A549 (cell line): ENCODE results near the gene HMG20B. TPM values are rescaled to one million over a fixed set of nuclear protein-coding genes. Genes with fewer than 3 reads are reported as not detected.
A peak's percentile ranks its signal among the peaks of the same experiment; 100 is the strongest.

Experiments
- ATAC-seq, 2 experiments: fragments of 200-7000 bp in 1 of 2; fragments of >200 bp in 1 of 2; cut with Nextera tagmentation in 1 of 2; cut with Tn5 transposase in 1 of 2; 3 replicates each; pipeline versions ENCODE4 v1.8.0 to v1.9.1; 2018 to 2020; ENCODE audit warnings: mild to moderate bottlenecking in 1 of 2, moderate library complexity in 1 of 2
- CTCF ChIA-PET: fragments of 300-600 bp; sonication (Branson Sonifier 250); formaldehyde crosslinking; extraction: SDS; loops from one replicate; lab custom pipeline; 2021; ENCODE audit warnings: antibody characterized with exemption, inconsistent platforms; lab: Yijun Ruan, JAX
- POLR2A ChIA-PET: fragments of 350-600 bp; formaldehyde crosslinking; extraction: SDS; loops from one replicate; lab custom pipeline; 2021; ENCODE audit warnings: antibody characterized with exemption, inconsistent platforms; lab: Yijun Ruan, JAX
- DNase-seq, 2 experiments: peaks; one replicate each; pipeline versions ENCODE4 v3.0.0 to v3.0.0-alpha.2; 2011 to 2016; ENCODE audit warnings: low read depth in 1 of 2, low spot score in 1 of 2
- FAIRE-seq: peaks from 2 replicates; lab custom pipeline; 2011; peaks lifted over from hg19 to GRCh38; lab: Jason Lieb, UNC
- H3K27ac ChIP-seq, 2 experiments: fragments of >200 bp; sonication (Bioruptor Twin); formaldehyde crosslinking; 3 replicates each; pipeline ENCODE4 v1.5.1; 2016 to 2017
- H3K4me1 ChIP-seq: fragments of >200 bp; sonication (Bioruptor Twin); formaldehyde crosslinking; 3 replicates; pipeline ENCODE4 v1.6.1; 2016
- H3K4me2 ChIP-seq: fragments of >200 bp; sonication (Bioruptor Twin); formaldehyde crosslinking; 3 replicates; pipeline ENCODE4 v1.6.1; 2016
- H3K4me3 ChIP-seq: fragments of >200 bp; sonication (Bioruptor Twin); formaldehyde crosslinking; 3 replicates; pipeline ENCODE4 v1.5.1; 2016
- H3K9me3 ChIP-seq: fragments of >200 bp; sonication (Bioruptor Twin); formaldehyde crosslinking; 3 replicates; pipeline ENCODE4 v1.6.1; 2016
- ATOH8 ChIP-seq: fragments of 250-450 bp; sonication (Bioruptor Pico); IDR thresholded peaks from 2 replicates; pipeline ENCODE4 v1.5.0; 2020; ENCODE audit warnings: low read depth, mild to moderate bottlenecking, moderate library complexity
- CBX2 ChIP-seq: fragments of 200-600 bp; sonication (generic); IDR thresholded peaks from 2 replicates; pipeline ENCODE4 v1.6.1; 2016; ENCODE audit warnings: low read depth, mild to moderate bottlenecking, borderline replicate concordance
- CEBPB ChIP-seq, 2 experiments: fragments of >200 bp in 1 of 2; sonication (Bioruptor Twin) in 1 of 2; formaldehyde crosslinking in 1 of 2; IDR thresholded peaks; 2 replicates each; pipeline ENCODE4 v1.6.1; 2012 to 2016
- E2F6 ChIP-seq: IDR thresholded peaks from 2 replicates; pipeline ENCODE4 v1.6.1; 2012; ENCODE audit warnings: low read depth, borderline replicate concordance
- EHF ChIP-seq: fragments of 250-450 bp; sonication (Bioruptor Pico); IDR thresholded peaks from 2 replicates; pipeline ENCODE4 v1.5.0; 2020; ENCODE audit warnings: mild to moderate bottlenecking
- FOSL2 ChIP-seq, 2 experiments: fragments of 450-650 bp in 1 of 2; fragments of >200 bp in 1 of 2; sonication (Bioruptor Twin) in 1 of 2; formaldehyde crosslinking; IDR thresholded peaks; 2 replicates each; pipeline versions ENCODE4 v1.5.0 to v1.6.1; 2016 to 2020; ENCODE audit warnings: mild to moderate bottlenecking in 1 of 2, moderate library complexity in 1 of 2
- HDAC2 ChIP-seq: fragments of 200-600 bp; sonication (generic); IDR thresholded peaks from 2 replicates; pipeline ENCODE4 v1.6.1; 2016
- JUNB ChIP-seq: fragments of >200 bp; sonication (Bioruptor Twin); formaldehyde crosslinking; IDR thresholded peaks from 2 replicates; pipeline ENCODE4 v1.6.1; 2016
- MAFK ChIP-seq: fragments of 450-650 bp; IDR thresholded peaks from 2 replicates; pipeline ENCODE4 v1.6.1; 2014; ENCODE audit not compliant: partially characterized antibody
- MYC ChIP-seq: IDR thresholded peaks from 2 replicates; pipeline ENCODE4 v1.6.1; 2012; ENCODE audit warnings: mild to moderate bottlenecking, inconsistent platforms, low read length, improper control_type of control experiment, borderline replicate concordance
- NPAS2 ChIP-seq: fragments of 250-450 bp; sonication (Bioruptor Pico); IDR thresholded peaks from 2 replicates; pipeline ENCODE4 v1.8.0; 2022; ENCODE audit warnings: mild to moderate bottlenecking, moderate library complexity, borderline replicate concordance
- NR3C1 ChIP-seq: fragments of >200 bp; sonication (Bioruptor Twin); formaldehyde crosslinking; IDR thresholded peaks from 3 replicates; pipeline ENCODE4 v1.6.1; 2017
- PHF8 ChIP-seq: fragments of 200-600 bp; sonication (generic); IDR thresholded peaks from 2 replicates; pipeline ENCODE4 v1.6.1; 2016; ENCODE audit warnings: low read depth, mild to moderate bottlenecking, antibody characterized with exemption, moderate library complexity, borderline replicate concordance
- POLR2AphosphoS2 ChIP-seq: conservative IDR thresholded peaks from 2 replicates; pipeline ENCODE4 v1.6.1; 2012; ENCODE audit warnings: low read length, improper control_type of control experiment, inconsistent platforms
- RARB ChIP-seq: fragments of 250-450 bp; sonication (Bioruptor Pico); IDR thresholded peaks from 2 replicates; pipeline ENCODE4 v1.8.0; 2021; ENCODE audit warnings: mild to moderate bottlenecking, moderate library complexity
- RCOR1 ChIP-seq: fragments of 150-350 bp; IDR thresholded peaks from 2 replicates; pipeline ENCODE4 v1.6.1; 2014; ENCODE audit warnings: antibody characterized with exemption, low read length, low read depth
- REST ChIP-seq: fragments of 200-600 bp; sonication (generic); IDR thresholded peaks from 2 replicates; pipeline ENCODE4 v1.6.1; 2016; ENCODE audit warnings: antibody characterized with exemption, mild to moderate bottlenecking, moderate library complexity
- SMC3 ChIP-seq: fragments of >200 bp; sonication (Bioruptor Twin); formaldehyde crosslinking; IDR thresholded peaks from 3 replicates; pipeline ENCODE4 v1.6.1; 2018; ENCODE audit warnings: inconsistent platforms
- SREBF2 ChIP-seq: fragments of 450-650 bp; IDR thresholded peaks from 2 replicates; pipeline ENCODE4 v1.6.1; 2014; ENCODE audit warnings: mild to moderate bottlenecking, moderate library complexity
- ZFP36 ChIP-seq: fragments of 450-650 bp; IDR thresholded peaks from 2 replicates; pipeline ENCODE4 v1.6.1; 2014; ENCODE audit warnings: borderline replicate concordance; ENCODE audit not compliant: partially characterized antibody
- WGBS: methylation state at CpG from one replicate; pipeline ENCODE4 v1.1.6; 2017; ENCODE audit errors: missing lambda C conversion rate; 5-methylcytosine and 5-hydroxymethylcytosine counted together
- polyA plus RNA-seq, 4 experiments: library from polyadenylated mRNA; depleted of rRNA in 3 of 4; stranded (reverse); fragments of >200 nt; fragmentation: RNase III in 1 of 4; extraction: RNeasy Plus Mini Kit Qiagen cat#74134 plus additional on column Dnase treatment in 1 of 4; gene quantifications; 2 replicates in 3 of 4; 3 replicates in 1 of 4; pipeline ENCODE4 v1.2.3, GENCODE V29; 2011 to 2017
- TF ChIP-seq, protein P1 (sequence below): fragments of >200 bp; sonication (Bioruptor Twin); formaldehyde crosslinking; IDR thresholded peaks from 3 replicates; pipeline ENCODE4 v1.5.1; 2016
- TF ChIP-seq, protein P2 (sequence below): IDR thresholded peaks from 2 replicates; pipeline ENCODE4 v1.6.1; 2012
- TF ChIP-seq, protein P3 (sequence below): fragments of 150-350 bp; IDR thresholded peaks from 2 replicates; pipeline ENCODE4 v1.6.1; 2014; ENCODE audit warnings: low read depth, mild to moderate bottlenecking, low read length

HMG20B gene
- polyA plus RNA-seq, 2 of the 4 experiments (the other 2 are of a cell fraction), result 24.2 to 47.1 TPM

GRCh38 chr19:3544742-3545668 lies 27.7 kb upstream of the HMG20B start (continued):
- TF ChIP-seq REST, result no peak
- TF ChIP-seq E2F6, result no peak
- peak; percentile 90 for TF ChIP-seq ZFP36
- no peak for TF ChIP-seq RARB (CRISPR knock-in tag)
- TF ChIP-seq JUNB, result no peak
- TF ChIP-seq CBX2, result no peak
- no peak for TF ChIP-seq HDAC2
- TF ChIP-seq NPAS2 (CRISPR knock-in tag), result no peak
- no peak for TF ChIP-seq MAFK
- no peak for TF ChIP-seq PHF8
- TF ChIP-seq POLR2AphosphoS2, result no peak
- no peak for TF ChIP-seq SREBF2
- TF ChIP-seq, protein P1, sequence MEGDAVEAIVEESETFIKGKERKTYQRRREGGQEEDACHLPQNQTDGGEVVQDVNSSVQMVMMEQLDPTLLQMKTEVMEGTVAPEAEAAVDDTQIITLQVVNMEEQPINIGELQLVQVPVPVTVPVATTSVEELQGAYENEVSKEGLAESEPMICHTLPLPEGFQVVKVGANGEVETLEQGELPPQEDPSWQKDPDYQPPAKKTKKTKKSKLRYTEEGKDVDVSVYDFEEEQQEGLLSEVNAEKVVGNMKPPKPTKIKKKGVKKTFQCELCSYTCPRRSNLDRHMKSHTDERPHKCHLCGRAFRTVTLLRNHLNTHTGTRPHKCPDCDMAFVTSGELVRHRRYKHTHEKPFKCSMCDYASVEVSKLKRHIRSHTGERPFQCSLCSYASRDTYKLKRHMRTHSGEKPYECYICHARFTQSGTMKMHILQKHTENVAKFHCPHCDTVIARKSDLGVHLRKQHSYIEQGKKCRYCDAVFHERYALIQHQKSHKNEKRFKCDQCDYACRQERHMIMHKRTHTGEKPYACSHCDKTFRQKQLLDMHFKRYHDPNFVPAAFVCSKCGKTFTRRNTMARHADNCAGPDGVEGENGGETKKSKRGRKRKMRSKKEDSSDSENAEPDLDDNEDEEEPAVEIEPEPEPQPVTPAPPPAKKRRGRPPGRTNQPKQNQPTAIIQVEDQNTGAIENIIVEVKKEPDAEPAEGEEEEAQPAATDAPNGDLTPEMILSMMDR, result peak; percentile 69
- TF ChIP-seq, protein P2, sequence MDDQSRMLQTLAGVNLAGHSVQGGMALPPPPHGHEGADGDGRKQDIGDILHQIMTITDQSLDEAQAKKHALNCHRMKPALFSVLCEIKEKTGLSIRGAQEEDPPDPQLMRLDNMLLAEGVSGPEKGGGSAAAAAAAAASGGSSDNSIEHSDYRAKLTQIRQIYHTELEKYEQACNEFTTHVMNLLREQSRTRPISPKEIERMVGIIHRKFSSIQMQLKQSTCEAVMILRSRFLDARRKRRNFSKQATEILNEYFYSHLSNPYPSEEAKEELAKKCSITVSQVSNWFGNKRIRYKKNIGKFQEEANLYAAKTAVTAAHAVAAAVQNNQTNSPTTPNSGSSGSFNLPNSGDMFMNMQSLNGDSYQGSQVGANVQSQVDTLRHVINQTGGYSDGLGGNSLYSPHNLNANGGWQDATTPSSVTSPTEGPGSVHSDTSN, result no peak
- TF ChIP-seq RCOR1, result no peak
- no peak for TF ChIP-seq MYC
- no peak for TF ChIP-seq EHF (CRISPR knock-in tag)
- TF ChIP-seq CEBPB (IDR thresholded peaks at IDR 0.05), result no peak
- peak; percentile 83 for TF ChIP-seq SMC3

GRCh38 chr19:3545669-3546034 lies 27.1 kb upstream of the HMG20B start:
- WGBS, result 87% methylated on average over 10 of the region's 10 CpGs
- FAIRE-seq (no peak), DNase-seq (no peak), ATAC-seq (peak; percentile 2 to 14; a peak in 2 of 6 replicates)
- ChIA-PET CTCF (interaction anchor here (1.0 to 6.6 kb wide), 27 partner anchors 11 to 228 kb away, joined by 3 to 100 read pairs (median 6); partner anchors contain the start of genes CACTIN, GIPC3, HMG20B and MFSD12), POLR2A (interaction anchor here (0.9 to 1.2 kb wide), 2 partner anchors 12 to 28 kb away, joined by 3 to 4 read pairs; no protein-coding TSS in a partner anchor)
- H3K4me1 ChIP-seq, result no peaks in the 10 kb centered on the region
- TF ChIP-seq, protein P3, sequence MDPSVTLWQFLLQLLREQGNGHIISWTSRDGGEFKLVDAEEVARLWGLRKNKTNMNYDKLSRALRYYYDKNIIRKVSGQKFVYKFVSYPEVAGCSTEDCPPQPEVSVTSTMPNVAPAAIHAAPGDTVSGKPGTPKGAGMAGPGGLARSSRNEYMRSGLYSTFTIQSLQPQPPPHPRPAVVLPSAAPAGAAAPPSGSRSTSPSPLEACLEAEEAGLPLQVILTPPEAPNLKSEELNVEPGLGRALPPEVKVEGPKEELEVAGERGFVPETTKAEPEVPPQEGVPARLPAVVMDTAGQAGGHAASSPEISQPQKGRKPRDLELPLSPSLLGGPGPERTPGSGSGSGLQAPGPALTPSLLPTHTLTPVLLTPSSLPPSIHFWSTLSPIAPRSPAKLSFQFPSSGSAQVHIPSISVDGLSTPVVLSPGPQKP, result no peak
- TF ChIP-seq NR3C1 (no peak), ATOH8 (CRISPR knock-in tag) (no peak), EHF (CRISPR knock-in tag) (no peak), FOSL2 (IDR thresholded peaks at IDR 0.05) (no peak), FOSL2 (CRISPR knock-in tag; IDR thresholded peaks at IDR 0.05) (no peak), SMC3 (no peak)
- TF ChIP-seq, protein P2, result no peak
- no peak overlapping the region for H3K4me3 ChIP-seq
- H3K9me3 ChIP-seq, result no peaks in the 10 kb centered on the region
- no peak overlapping the region; a peak in 1 of 6 replicates for H3K27ac ChIP-seq
- no peak overlapping the region for H3K4me2 ChIP-seq
